Measurements from ENCODE around the gene HEPACAM2. TPM values are rescaled to one million over a fixed set of nuclear protein-coding genes. Genes with fewer than 3 reads are reported as not detected.

HEPACAM2 gene
- total and polyA plus RNA-seq, 2 of the 8 experiments (the other 6 are each of a cell fraction or from before 2014, with no cell fraction given): not detected

DNA sequence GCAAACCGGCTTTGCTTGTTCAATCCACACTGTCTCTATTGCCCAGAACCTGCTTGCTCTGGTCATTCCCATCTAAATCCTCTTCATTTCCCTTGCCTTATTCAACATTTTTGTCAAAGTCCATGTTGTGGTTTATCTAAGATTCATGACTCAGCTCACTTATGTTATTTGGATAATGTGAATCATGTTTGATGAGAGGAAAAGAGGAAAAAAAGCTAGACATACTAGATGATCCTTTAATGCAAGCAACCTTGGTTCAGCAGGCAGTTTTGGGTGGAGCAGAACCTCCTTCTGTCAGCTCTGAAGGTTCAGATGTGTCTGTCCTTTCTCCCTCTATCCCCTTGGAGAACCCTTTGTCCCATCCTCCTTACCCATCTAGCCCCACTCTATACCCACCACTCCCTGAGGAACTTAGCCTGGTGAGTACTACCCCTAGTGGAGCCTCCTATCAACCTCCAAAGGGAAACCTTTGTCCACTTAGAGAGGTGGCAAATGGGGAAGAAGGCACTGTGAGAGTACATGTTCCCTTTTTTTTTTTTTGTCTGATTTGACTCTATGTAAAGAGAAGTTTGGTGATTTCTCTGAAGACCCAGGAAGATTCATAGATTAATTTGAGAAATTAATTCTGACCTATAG, 76.0 kb downstream of the HEPACAM2 start (continued):
- TF ChIP-seq TEAD4 (IDR thresholded peaks at IDR 0.05; ENCODE audit: low read depth, low read length): no peak
- no peak for TF ChIP-seq CEBPB (IDR thresholded peaks at IDR 0.05; ENCODE audit: low read depth, low read length)
- no peak for TF ChIP-seq CHD1 (IDR thresholded peaks at IDR 0.05; ENCODE audit: low read depth, low read length)
- no peak for TF ChIP-seq TCF12 (IDR thresholded peaks at IDR 0.05; ENCODE audit: low read depth, low read length)
- TF ChIP-seq SRF (IDR thresholded peaks at IDR 0.05; ENCODE audit: low read depth, low read length): no peak
